HCT116 (cell line): ENCODE measurements around the gene CHM.

Experiments used
- CTCF ChIP-seq, 3 experiments: fragments of 200-600 bp in 1 of 3; sonication (generic) in 1 of 3; IDR thresholded peaks in 2 of 3; conservative IDR thresholded peaks in 1 of 3; 2 replicates each; pipeline ENCODE4 v1.5.1; 2012 to 2017; ENCODE audit warnings: low read depth in 2 of 3, low read length in 2 of 3, antibody characterized with exemption in 1 of 3, borderline replicate concordance in 1 of 3, control low read depth in 1 of 3, mild to moderate bottlenecking in 1 of 3, mixed read lengths in 1 of 3, mixed run types in 1 of 3, moderate library complexity in 1 of 3; ENCODE audit not compliant: insufficient read depth in 1 of 3
- EGR1 ChIP-seq: IDR thresholded peaks from 2 replicates; pipeline ENCODE4 v1.6.1; 2012; ENCODE audit warnings: low read depth
- EZH2 ChIP-seq: fragments of 200-600 bp; sonication (generic); IDR thresholded peaks from 2 replicates; pipeline ENCODE4 v1.6.1; 2017; ENCODE audit warnings: antibody characterized with exemption, mixed run types
- MAX ChIP-seq: IDR thresholded peaks from 2 replicates; pipeline ENCODE4 v1.6.1; 2012
- POLR2A ChIP-seq: IDR thresholded peaks from 2 replicates; pipeline ENCODE4 v1.7.0; 2011; ENCODE audit warnings: borderline replicate concordance; ENCODE audit not compliant: insufficient read depth, insufficient read length; ENCODE audit errors: extremely low read depth
- POLR2AphosphoS5 ChIP-seq: IDR thresholded peaks from 2 replicates; pipeline ENCODE4 v1.6.1; 2011; ENCODE audit warnings: mild to moderate bottlenecking, low read depth, low read length, moderate library complexity
- RAD21 ChIP-seq: IDR thresholded peaks from 2 replicates; pipeline ENCODE4 v1.6.1; 2012; ENCODE audit warnings: low read depth, mild to moderate bottlenecking
- SP1 ChIP-seq: IDR thresholded peaks from 2 replicates; pipeline ENCODE4 v1.6.1; 2012; ENCODE audit warnings: low read depth
- ZBTB33 ChIP-seq: IDR thresholded peaks from 2 replicates; pipeline ENCODE4 v1.6.1; 2011; ENCODE audit warnings: mild to moderate bottlenecking, low read length, moderate library complexity; ENCODE audit not compliant: insufficient replicate concordance; ENCODE audit errors: extremely low read depth
- ZNF274 ChIP-seq: fragments of 200-500 bp; sonication (Bioruptor generic); IDR thresholded peaks from 2 replicates; pipeline ENCODE4 v1.6.1; 2014; ENCODE audit warnings: mild to moderate bottlenecking, low read depth, low read length, inconsistent platforms

GRCh38 chrX:85980286-85980685, 67.1 kb downstream of the CHM start:
- no peak for TF ChIP-seq CTCF (IDR thresholded peaks at IDR 0.05 in 2 of 3, conservative IDR thresholded peaks at IDR 0.05 in 1 of 3; ENCODE audit: borderline replicate concordance in 1 of 3, insufficient read depth in 1 of 3, low read depth in 2 of 3, low read length in 2 of 3)
- TF ChIP-seq SP1: no peak
- TF ChIP-seq EZH2: no peak
- no peak for TF ChIP-seq ZBTB33
- TF ChIP-seq RAD21: no peak
- TF ChIP-seq POLR2A: no peak
- TF ChIP-seq MAX: no peak
- TF ChIP-seq ZNF274: no peak
- no peak for TF ChIP-seq EGR1
- TF ChIP-seq POLR2AphosphoS5: no peak
